GM23338 (cell line): ENCODE measurements around the gene TRAF2.

Experiments used
- CREB1 ChIP-seq: fragments of 250-450 bp; sonication (Bioruptor Pico); IDR thresholded peaks from 2 replicates; pipeline ENCODE4 v1.5.0; 2020; ENCODE audit warnings: low read depth, mild to moderate bottlenecking, moderate library complexity
- CTCF ChIP-seq, 2 experiments: fragments of 200-600 bp in 1 of 2; sonication (generic) in 1 of 2; conservative IDR thresholded peaks; 2 replicates each; pipeline versions ENCODE4 v1.5.1 to v1.6.1; 2016 to 2017; ENCODE audit warnings: antibody characterized with exemption in 2 of 2, low read depth in 2 of 2, mild to moderate bottlenecking in 2 of 2, moderate library complexity in 1 of 2
- EZH2 ChIP-seq: fragments of 200-600 bp; sonication (generic); IDR thresholded peaks from one replicate; pipeline ENCODE4 v1.8.0; 2017; ENCODE audit warnings: antibody characterized with exemption, mild to moderate bottlenecking, low read depth; ENCODE audit not compliant: unreplicated experiment
- EZH2phosphoT487 ChIP-seq: fragments of 200-600 bp; sonication (generic); IDR thresholded peaks from one replicate; pipeline ENCODE4 v1.8.1; 2018; ENCODE audit warnings: antibody characterized with exemption; ENCODE audit not compliant: unreplicated experiment
- JUNB ChIP-seq: IDR thresholded peaks from one replicate; pipeline ENCODE4 v1.6.1; 2016; ENCODE audit warnings: antibody characterized with exemption; ENCODE audit not compliant: unreplicated experiment
- NANOG ChIP-seq: IDR thresholded peaks from 2 replicates; pipeline ENCODE4 v1.6.1; 2016; ENCODE audit warnings: antibody characterized with exemption, borderline replicate concordance
- POLR2AphosphoS5 ChIP-seq: IDR thresholded peaks from 2 replicates; pipeline ENCODE4 v1.6.1; 2016; ENCODE audit warnings: antibody characterized with exemption, low read depth
- REST ChIP-seq: IDR thresholded peaks from one replicate; pipeline ENCODE4 v1.6.1; 2018; ENCODE audit warnings: antibody characterized with exemption; ENCODE audit not compliant: unreplicated experiment
- ZNF331 ChIP-seq: fragments of 250-450 bp; sonication (Bioruptor Pico); IDR thresholded peaks from 2 replicates; pipeline ENCODE4 v1.5.0; 2020; ENCODE audit warnings: low read depth, mild to moderate bottlenecking, moderate library complexity
- ZNF462 ChIP-seq: fragments of 250-450 bp; sonication (Bioruptor Pico); IDR thresholded peaks from 2 replicates; pipeline ENCODE4 v1.5.0; 2020; ENCODE audit warnings: mild to moderate bottlenecking, moderate library complexity

GRCh38 chr9:136885950-136886578, at the start of gene TRAF2:
- TF ChIP-seq REST, result no peak
- no peak for TF ChIP-seq CTCF (conservative IDR thresholded peaks at IDR 0.05; ENCODE audit: low read depth in 2 of 2)
- peak; percentile 89 for TF ChIP-seq CREB1
- peak; percentile 98 for TF ChIP-seq POLR2AphosphoS5
- TF ChIP-seq EZH2, result no peak
- TF ChIP-seq ZNF331 (CRISPR knock-in tag), result no peak
- TF ChIP-seq EZH2phosphoT487, result no peak
- no peak for TF ChIP-seq JUNB
- no peak for TF ChIP-seq NANOG
- TF ChIP-seq ZNF462, result no peak
